HepG2 (cell line): Measurements from ENCODE around the gene FTL. TPM values are rescaled to one million over a fixed set of nuclear protein-coding genes. Genes with fewer than 3 reads are reported as not detected.

Source experiments
- CREB1 ChIP-seq, 2 experiments: fragments of 450-650 bp in 1 of 2; IDR thresholded peaks; 2 replicates each; pipeline ENCODE4 v1.6.1; 2016 to 2017; ENCODE audit warnings: control low read depth in 1 of 2, mild to moderate bottlenecking in 1 of 2, missing compliant biosample characterization in 1 of 2, missing genetic modification characterization in 1 of 2
- ETV6 ChIP-seq: sonication (generic); formaldehyde crosslinking; conservative IDR thresholded peaks from 2 replicates; pipeline ENCODE4 v1.4.0; 2020; ENCODE audit warnings: missing genetic modification reagents
- GATAD2A ChIP-seq: IDR thresholded peaks from 2 replicates; pipeline ENCODE4 v1.6.1; 2016
- MXD4 ChIP-seq: IDR thresholded peaks from 2 replicates; pipeline ENCODE4 v1.6.1; 2016; ENCODE audit warnings: mild to moderate bottlenecking, missing biosample characterization, missing genetic modification reagents
- RFX5 ChIP-seq: IDR thresholded peaks from 2 replicates; pipeline ENCODE4 v1.6.1; 2011; ENCODE audit warnings: low read depth, low read length, improper control_type of control experiment
- RXRB ChIP-seq: IDR thresholded peaks from 2 replicates; pipeline ENCODE4 v1.6.1; 2016; ENCODE audit warnings: borderline replicate concordance, missing genetic modification reagents, missing compliant biosample characterization
- SALL2 ChIP-seq: sonication (generic); formaldehyde crosslinking; IDR thresholded peaks from 2 replicates; pipeline ENCODE4 v1.8.1; 2023; ENCODE audit warnings: mild to moderate bottlenecking, missing genetic modification reagents, inconsistent platforms
- SAP130 ChIP-seq: IDR thresholded peaks from 2 replicates; pipeline ENCODE4 v1.6.1; 2016; ENCODE audit warnings: low read depth
- SMARCE1 ChIP-seq: fragments of 450-650 bp; IDR thresholded peaks from 2 replicates; pipeline ENCODE4 v1.6.1; 2017; ENCODE audit warnings: borderline replicate concordance
- SP5 ChIP-seq: IDR thresholded peaks from 2 replicates; pipeline ENCODE4 v1.6.1; 2016; ENCODE audit warnings: low read depth, borderline replicate concordance
- THYN1 ChIP-seq: sonication (generic); formaldehyde crosslinking; IDR thresholded peaks from 2 replicates; pipeline ENCODE4 v1.8.1; 2023; ENCODE audit warnings: low read depth, mild to moderate bottlenecking, moderate library complexity, missing genetic modification reagents, borderline replicate concordance
- ZBTB42 ChIP-seq: sonication (generic); formaldehyde crosslinking; IDR thresholded peaks from 2 replicates; pipeline ENCODE4 v1.5.0; 2020; ENCODE audit warnings: mild to moderate bottlenecking, missing genetic modification reagents
- ZFP1 ChIP-seq: IDR thresholded peaks from 2 replicates; pipeline ENCODE4 v1.6.1; 2016
- ZMYM4 ChIP-seq: sonication (generic); formaldehyde crosslinking; IDR thresholded peaks from 2 replicates; pipeline ENCODE4 v1.8.1; 2023; ENCODE audit warnings: mild to moderate bottlenecking, missing genetic modification reagents
- ZNF547 ChIP-seq: sonication (generic); formaldehyde crosslinking; IDR thresholded peaks from 2 replicates; pipeline ENCODE4 v1.5.1; 2020; ENCODE audit warnings: mild to moderate bottlenecking, missing genetic modification reagents
- polyA plus RNA-seq, 8 experiments: library from polyadenylated mRNA; depleted of rRNA in 3 of 8; stranded (reverse) in 7 of 8; unstranded in 1 of 8; fragments of >200 nt; fragmentation: Illumina TruSeq in 4 of 8; extraction: Trizol in 4 of 8; gene quantifications; 2 replicates each; pipeline versions ENCODE4 v1.2.1 to v1.2.3, GENCODE V29; 2011 to 2016; ENCODE audit warnings: low read depth in 4 of 8, missing spikeins in 1 of 8, mixed read lengths in 1 of 8; ENCODE audit not compliant: insufficient read depth in 1 of 8
- total RNA-seq, 5 experiments: library from RNA; depleted of rRNA; stranded (reverse); fragments of >200 nt; fragmentation: Illumina TruSeq; extraction: Trizol; gene quantifications; 2 replicates each; pipeline ENCODE4 v1.2.3, GENCODE V29; 2016; ENCODE audit warnings: low read depth in 1 of 5
- TF ChIP-seq, protein P1 (sequence below): sonication (generic); formaldehyde crosslinking; IDR thresholded peaks from 2 replicates; pipeline ENCODE4 v1.4.0; 2020; ENCODE audit warnings: missing genetic modification reagents, low read depth, mild to moderate bottlenecking, borderline replicate concordance
- TF ChIP-seq, protein P2 (sequence below): sonication (generic); formaldehyde crosslinking; IDR thresholded peaks from 2 replicates; pipeline ENCODE4 v1.8.1; 2023; ENCODE audit warnings: mild to moderate bottlenecking, missing genetic modification reagents
- TF ChIP-seq, protein P3 (sequence below): IDR thresholded peaks from 2 replicates; pipeline ENCODE4 v1.6.1; 2016; ENCODE audit warnings: low read depth, borderline replicate concordance
- TF ChIP-seq, protein P4 (sequence below): sonication (generic); formaldehyde crosslinking; IDR thresholded peaks from 2 replicates; pipeline ENCODE4 v1.4.0; 2020; ENCODE audit warnings: missing genetic modification reagents
- TF ChIP-seq, protein P5 (sequence below): sonication (generic); formaldehyde crosslinking; IDR thresholded peaks from 2 replicates; pipeline ENCODE4 v1.4.0; 2020; ENCODE audit warnings: missing genetic modification reagents, mild to moderate bottlenecking, borderline replicate concordance
- TF ChIP-seq, protein P6 (sequence below): sonication (generic); formaldehyde crosslinking; IDR thresholded peaks from 2 replicates; pipeline ENCODE4 v1.9.0; 2022; ENCODE audit warnings: low read depth, missing genetic modification reagents

FTL gene
- total and polyA plus RNA-seq, 2 of the 13 experiments (the other 11 are each of a cell fraction or from before 2014, with no cell fraction given), result 2,721 to 8,800 TPM

DNA sequence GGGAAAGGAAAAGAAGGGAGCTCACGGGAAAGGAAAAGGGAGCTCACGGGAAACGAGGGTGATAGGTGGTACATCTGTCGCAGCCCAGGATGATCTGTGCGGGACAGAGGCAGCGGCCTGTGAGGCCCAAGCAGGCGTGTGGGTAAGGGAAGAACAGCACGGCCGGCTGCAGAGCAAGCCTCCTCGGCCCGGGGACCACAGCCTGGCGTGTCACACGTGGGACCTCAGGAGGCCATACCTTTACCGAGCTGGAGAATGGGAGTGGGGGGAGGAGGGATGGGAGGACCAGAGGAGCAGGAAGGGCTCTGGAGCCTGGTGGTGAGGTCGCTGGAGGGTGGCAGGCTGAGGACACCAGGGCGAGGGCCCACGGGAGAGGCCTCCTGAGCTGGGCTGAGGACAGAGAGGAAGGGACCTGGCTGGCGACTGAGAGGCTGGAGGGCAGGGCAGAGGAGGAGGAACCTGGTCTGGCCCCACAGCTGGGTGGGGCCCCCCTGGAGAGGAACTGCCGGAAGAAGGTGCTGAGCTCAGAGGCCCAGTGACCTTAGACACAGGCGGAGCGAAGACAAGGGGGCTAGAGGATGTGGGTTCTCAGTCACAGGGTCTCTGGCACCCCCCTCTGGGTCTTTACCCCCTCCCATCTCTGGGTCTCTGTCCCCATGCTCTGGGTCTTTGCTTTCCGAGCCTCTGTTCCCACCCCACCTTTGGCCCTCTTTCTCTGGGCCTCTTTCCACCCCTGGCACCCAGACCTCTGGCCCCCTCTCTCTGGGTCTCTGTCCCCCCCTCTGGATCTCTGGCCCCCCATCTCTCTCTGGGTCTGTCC, 2.9 kb upstream of the FTL start (continued):
- peak; percentile 69; the same call in 1 of the 2 replicates for TF ChIP-seq ZNF547
- peak; percentile 66; the same call in 1 of the 2 replicates for TF ChIP-seq ZMYM4 (CRISPR knock-in tag)
- TF ChIP-seq, protein P1, sequence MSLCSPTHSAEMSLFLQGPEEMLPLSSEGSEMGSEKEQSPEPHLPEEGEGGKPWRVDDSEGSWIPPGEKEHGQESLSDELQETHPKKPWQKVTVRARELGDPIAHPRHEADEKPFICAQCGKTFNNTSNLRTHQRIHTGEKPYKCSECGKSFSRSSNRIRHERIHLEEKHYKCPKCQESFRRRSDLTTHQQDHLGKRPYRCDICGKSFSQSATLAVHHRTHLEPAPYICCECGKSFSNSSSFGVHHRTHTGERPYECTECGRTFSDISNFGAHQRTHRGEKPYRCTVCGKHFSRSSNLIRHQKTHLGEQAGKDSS (CRISPR knock-in tag), result peak; percentile 90; the same call in 1 of the 2 replicates
- peak; percentile 91 for TF ChIP-seq SAP130
- peak; percentile 69 for TF ChIP-seq GATAD2A
- TF ChIP-seq, protein P2, sequence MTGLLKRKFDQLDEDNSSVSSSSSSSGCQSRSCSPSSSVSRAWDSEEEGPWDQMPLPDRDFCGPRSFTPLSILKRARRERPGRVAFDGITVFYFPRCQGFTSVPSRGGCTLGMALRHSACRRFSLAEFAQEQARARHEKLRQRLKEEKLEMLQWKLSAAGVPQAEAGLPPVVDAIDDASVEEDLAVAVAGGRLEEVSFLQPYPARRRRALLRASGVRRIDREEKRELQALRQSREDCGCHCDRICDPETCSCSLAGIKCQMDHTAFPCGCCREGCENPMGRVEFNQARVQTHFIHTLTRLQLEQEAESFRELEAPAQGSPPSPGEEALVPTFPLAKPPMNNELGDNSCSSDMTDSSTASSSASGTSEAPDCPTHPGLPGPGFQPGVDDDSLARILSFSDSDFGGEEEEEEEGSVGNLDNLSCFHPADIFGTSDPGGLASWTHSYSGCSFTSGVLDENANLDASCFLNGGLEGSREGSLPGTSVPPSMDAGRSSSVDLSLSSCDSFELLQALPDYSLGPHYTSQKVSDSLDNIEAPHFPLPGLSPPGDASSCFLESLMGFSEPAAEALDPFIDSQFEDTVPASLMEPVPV, result no peak; the same call in 1 of the 2 replicates
- TF ChIP-seq, protein P3, sequence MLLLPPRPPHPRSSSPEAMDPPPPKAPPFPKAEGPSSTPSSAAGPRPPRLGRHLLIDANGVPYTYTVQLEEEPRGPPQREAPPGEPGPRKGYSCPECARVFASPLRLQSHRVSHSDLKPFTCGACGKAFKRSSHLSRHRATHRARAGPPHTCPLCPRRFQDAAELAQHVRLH (CRISPR knock-in tag), result peak; percentile 78; the same call in 1 of the 2 replicates
- peak; percentile 77 for TF ChIP-seq SP5 (CRISPR knock-in tag)
- TF ChIP-seq CREB1 (IDR thresholded peaks at IDR 0.05), result no peak
- no peak for TF ChIP-seq CREB1 (CRISPR knock-in tag; IDR thresholded peaks at IDR 0.05)
- TF ChIP-seq, protein P4, sequence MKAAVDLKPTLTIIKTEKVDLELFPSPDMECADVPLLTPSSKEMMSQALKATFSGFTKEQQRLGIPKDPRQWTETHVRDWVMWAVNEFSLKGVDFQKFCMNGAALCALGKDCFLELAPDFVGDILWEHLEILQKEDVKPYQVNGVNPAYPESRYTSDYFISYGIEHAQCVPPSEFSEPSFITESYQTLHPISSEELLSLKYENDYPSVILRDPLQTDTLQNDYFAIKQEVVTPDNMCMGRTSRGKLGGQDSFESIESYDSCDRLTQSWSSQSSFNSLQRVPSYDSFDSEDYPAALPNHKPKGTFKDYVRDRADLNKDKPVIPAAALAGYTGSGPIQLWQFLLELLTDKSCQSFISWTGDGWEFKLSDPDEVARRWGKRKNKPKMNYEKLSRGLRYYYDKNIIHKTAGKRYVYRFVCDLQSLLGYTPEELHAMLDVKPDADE (CRISPR knock-in tag), result 0 out of 2 replicates have a peak, but pooled peaks have one; percentile 81
- no peak for TF ChIP-seq ZFP1 (CRISPR knock-in tag)
- TF ChIP-seq SALL2, result no peak
- peak; percentile 87 for TF ChIP-seq RXRB (CRISPR knock-in tag)
- TF ChIP-seq ZBTB42, result peak; percentile 40; the same call in 1 of the 2 replicates
- TF ChIP-seq, protein P5, sequence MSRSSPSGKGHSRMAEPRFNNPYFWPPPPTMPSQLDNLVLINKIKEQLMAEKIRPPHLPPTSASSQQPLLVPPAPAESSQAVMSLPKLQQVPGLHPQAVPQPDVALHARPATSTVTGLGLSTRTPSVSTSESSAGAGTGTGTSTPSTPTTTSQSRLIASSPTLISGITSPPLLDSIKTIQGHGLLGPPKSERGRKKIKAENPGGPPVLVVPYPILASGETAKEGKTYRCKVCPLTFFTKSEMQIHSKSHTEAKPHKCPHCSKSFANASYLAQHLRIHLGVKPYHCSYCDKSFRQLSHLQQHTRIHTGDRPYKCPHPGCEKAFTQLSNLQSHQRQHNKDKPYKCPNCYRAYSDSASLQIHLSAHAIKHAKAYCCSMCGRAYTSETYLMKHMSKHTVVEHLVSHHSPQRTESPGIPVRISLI (CRISPR knock-in tag), result peak; percentile 45
- TF ChIP-seq SMARCE1, result no peak
- TF ChIP-seq RFX5, result peak; percentile 29; the same call in 1 of the 2 replicates
- 0 out of 2 replicates have a peak, but pooled peaks have one; percentile 62 for TF ChIP-seq THYN1
- TF ChIP-seq MXD4 (CRISPR knock-in tag), result 0 out of 2 replicates have a peak, but pooled peaks have one; percentile 53
- TF ChIP-seq, protein P6, sequence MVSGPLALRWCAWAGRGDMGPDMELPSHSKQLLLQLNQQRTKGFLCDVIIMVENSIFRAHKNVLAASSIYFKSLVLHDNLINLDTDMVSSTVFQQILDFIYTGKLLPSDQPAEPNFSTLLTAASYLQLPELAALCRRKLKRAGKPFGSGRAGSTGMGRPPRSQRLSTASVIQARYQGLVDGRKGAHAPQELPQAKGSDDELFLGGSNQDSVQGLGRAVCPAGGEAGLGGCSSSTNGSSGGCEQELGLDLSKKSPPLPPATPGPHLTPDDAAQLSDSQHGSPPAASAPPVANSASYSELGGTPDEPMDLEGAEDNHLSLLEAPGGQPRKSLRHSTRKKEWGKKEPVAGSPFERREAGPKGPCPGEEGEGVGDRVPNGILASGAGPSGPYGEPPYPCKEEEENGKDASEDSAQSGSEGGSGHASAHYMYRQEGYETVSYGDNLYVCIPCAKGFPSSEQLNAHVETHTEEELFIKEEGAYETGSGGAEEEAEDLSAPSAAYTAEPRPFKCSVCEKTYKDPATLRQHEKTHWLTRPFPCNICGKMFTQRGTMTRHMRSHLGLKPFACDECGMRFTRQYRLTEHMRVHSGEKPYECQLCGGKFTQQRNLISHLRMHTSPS (CRISPR knock-in tag), result peak; percentile 83
- TF ChIP-seq ETV6 (CRISPR knock-in tag), result no peak; the same call in 1 of the 2 replicates
